ENCODE data around the gene ADCY1.

- TF ChIP-seq CTCF (optimal IDR thresholded peaks at IDR 0.05 in 1 of 3, IDR thresholded peaks at IDR 0.05 in 1 of 3, conservative IDR thresholded peaks at IDR 0.05 in 1 of 3; ENCODE audit: extremely low read depth in 1 of 3, insufficient read depth in 2 of 3, low read length in 3 of 3) (no peak), EZH2 (IDR thresholded peaks at IDR 0.05; ENCODE audit: low read length) (no peak)
Measured at GRCh38 chr7:45570797-45571196, 3.4 kb upstream of the ADCY1 start.
